D341Med (cell line): ENCODE data around the gene MIS12.

Source experiments
- DNase-seq: peaks from one replicate; pipeline ENCODE4 v3.0.0; 2012; ENCODE audit warnings: low spot score

The MIS12 gene

GRCh38 chr17:5500247-5500588, 13.9 kb downstream of the MIS12 start:
- DNase-seq, result no peak

- peak; percentile 81 for DNase-seq
These were observed 14.4 kb downstream of the MIS12 start for GRCh38 chr17:5500589-5501391.

- DNase-seq, result no peak
These were observed 15.3 kb downstream of the MIS12 start for GRCh38 chr17:5501685-5502084.

GRCh38 chr17:5502552-5502951, 16.2 kb downstream of the MIS12 start:
- no peak for DNase-seq

GRCh38 chr17:5506307-5506706, 19.9 kb downstream of the MIS12 start:
- DNase-seq, result no peak

DNA sequence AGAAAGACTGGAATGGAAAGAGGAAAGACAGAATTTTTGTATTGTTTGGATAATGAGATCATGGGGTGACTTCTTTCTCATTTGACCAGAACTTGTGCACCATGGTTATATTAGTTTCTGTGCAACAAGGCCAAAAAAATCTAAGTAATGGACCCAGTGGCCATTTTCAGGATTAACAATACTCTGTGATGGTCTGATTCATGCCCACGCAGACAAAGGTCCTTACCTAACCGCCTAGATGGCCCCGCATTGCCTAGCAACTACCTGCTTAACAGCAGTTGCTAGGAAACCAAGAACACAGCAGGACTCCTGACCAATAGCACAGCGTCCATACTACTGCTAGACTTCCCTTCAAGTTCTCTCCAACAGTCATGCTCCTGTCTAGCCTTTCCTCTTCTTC, 22.4 kb downstream of the MIS12 start:
- no peak for DNase-seq

- no peak for DNase-seq
These were observed 23.1 kb downstream of the MIS12 start for GRCh38 chr17:5509482-5509881.

GRCh38 chr17:5510771-5511170, 24.4 kb downstream of the MIS12 start:
- no peak for DNase-seq

- no peak for DNase-seq
These were observed 25.2 kb downstream of the MIS12 start for GRCh38 chr17:5511401-5512225.

DNA sequence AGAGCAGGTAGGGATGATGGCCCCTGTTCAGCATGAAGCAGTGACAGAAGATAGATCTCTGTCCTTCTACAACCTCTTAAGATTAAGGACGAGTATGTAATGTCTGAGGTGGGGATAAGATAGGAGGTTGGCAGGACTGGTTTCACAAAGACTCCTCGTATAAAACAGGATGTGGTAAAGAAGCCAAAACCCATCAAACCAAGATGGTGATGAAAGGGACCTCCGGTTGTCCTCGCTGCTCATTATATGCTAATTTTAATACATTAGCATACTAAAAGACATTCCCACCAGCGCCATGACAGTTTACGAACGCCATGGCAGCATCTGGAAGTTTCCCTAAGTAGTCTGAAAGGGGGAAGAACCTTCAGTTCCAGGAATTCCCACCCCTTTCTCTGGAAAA, 27.3 kb downstream of the MIS12 start:
- DNase-seq, result no peak

DNA sequence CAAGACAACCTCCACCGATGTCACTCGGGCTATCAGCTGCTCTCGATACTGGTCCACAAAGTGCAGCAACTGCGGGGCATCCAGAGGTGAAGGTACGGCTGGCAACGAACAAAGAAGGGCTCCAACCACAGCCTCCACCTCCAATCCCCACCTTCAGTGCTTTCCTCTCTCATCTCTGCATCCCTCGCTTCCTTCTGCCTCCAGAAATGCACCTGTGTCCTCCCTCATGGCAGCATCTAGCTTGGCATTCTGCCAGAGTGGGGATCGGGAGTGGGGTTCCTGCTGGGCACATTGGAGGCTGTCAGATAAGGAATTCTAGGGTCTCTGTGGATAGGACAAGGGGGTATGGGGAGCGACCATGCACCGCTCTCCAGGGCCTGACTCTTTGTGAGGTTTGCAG, 28.6 kb downstream of the MIS12 start:
- no peak for DNase-seq

GRCh38 chr17:5516060-5516792, 29.9 kb downstream of the MIS12 start:
- no peak for DNase-seq

GRCh38 chr17:5522476-5522875, 36.1 kb downstream of the MIS12 start:
- DNase-seq, result no peak

GRCh38 chr17:5523249-5523648, 36.9 kb downstream of the MIS12 start:
- DNase-seq, result no peak

GRCh38 chr17:5526821-5527598, 40.6 kb downstream of the MIS12 start:
- no peak for DNase-seq

GRCh38 chr17:5527601-5528250, 41.4 kb downstream of the MIS12 start:
- no peak for DNase-seq

DNA sequence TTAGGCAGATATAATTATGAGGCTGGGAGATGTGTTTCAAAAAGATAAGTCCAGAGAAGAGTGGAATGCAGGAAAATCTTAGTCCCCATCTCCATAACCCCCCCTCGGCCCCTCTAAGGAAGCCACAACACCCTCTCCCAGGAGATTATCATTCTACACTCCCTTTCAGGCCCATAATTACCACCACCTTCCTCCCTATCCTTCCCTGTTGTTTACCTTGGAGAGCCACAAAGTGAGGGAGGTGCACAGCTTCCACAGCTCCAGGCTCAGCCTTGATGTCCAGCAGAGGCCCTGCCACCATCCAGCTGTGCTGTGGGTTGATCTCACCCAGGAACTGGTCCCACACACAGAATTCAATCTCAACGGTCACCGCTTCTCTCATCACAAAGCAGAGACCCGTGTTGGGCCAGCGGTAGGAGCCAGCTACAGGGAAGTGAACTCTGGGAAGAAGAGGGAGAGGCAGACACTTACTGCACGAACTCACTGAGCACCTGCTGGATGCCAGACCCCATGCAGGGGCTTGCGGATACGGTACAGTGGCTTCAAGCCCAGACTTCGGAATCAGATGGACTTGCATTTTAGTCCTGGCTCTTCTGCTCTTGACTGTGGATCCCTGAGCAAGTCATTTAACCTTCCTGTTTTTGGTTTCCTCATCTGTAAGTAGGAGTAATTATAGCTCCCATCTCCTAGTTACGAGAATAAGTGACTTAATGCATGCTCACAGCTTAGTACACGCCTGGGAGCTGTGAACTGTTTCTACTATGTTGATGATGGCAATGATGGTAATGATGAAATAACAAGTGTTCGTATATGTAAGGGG, 44.1 kb downstream of the MIS12 start:
- DNase-seq, result no peak

DNA sequence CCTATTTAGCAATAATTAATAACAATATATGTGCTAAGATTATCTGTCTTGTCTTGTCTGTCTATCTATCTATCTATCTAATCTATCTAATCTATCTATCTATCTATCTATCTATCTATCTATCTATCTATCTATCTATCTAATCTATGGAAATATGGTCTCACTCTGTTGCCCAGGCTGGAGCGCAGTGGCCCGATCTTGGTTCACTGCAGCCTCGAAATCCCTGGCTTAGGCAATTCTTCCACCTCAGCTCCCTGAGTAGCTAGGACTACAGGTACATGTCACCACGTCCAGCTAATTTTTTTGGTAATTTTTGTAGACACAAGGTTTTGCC, 44.7 kb downstream of the MIS12 start:
- DNase-seq, result no peak

- DNase-seq, result no peak
These were observed 46.2 kb downstream of the MIS12 start for GRCh38 chr17:5532581-5532980.

DNA sequence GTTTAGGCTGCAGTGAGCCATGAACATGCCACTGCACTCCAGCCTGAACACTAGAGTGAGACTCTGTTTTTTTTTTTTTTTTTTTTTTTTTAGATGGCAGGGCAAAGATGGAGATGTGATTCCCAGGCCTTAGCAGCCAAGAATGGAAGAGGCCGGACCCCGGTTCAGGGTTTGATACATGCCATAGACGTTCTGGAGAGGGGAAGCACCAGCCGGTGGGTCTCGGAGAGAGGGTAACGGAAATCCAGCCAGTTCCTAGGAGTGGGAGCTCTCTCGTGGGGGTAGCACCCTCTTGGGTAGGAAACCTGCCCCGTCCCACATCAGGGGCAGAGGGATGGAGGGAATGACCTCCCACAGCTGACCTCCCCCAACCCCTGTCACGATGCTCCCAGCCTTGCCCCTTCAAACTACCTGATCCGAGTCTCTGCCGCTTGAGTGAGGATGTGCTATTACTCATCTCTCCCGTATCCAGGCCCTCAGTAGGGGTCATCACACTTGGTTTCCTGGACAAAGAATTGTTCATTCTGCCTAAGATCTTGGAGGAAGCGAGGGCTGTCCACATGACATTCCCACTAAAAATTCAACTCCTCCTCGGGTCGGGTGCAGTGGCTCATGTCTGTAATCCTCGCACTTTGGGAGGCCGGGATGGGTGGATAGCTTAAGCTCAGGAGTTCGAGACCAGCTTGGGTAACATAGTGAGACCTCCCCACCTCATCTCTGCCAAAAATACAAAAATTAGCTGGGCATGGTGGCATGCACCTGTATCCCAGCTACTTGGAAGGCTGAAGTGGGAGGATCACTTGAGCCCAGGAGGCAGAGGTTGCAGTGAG, 47.3 kb downstream of the MIS12 start:
- no peak for DNase-seq
